Right lobe of liver (tissue), 4 donors: Measurements from ENCODE around the gene EMILIN3.

Experiments used
- CTCF ChIP-seq, 4 donors: fragments of 200-600 bp in 3 of 4; fragments of 450-650 bp in 1 of 4; IDR thresholded peaks; one replicate each; pipeline versions ENCODE4 v1.5.1 to v1.8.0; 2016 to 2022; ENCODE audit warnings: antibody characterized with exemption in 4 of 4, mild to moderate bottlenecking in 2 of 4
- POLR2A ChIP-seq: fragments of 450-650 bp; IDR thresholded peaks from one replicate; pipeline ENCODE4 v1.6.1; 2017; ENCODE audit warnings: antibody characterized with exemption, mild to moderate bottlenecking
- donor health status: DM: no; HTN: no; CAD: no.
- donor health status: DM: no; HTN: no; CAD: no.
- donor health status: DM: no; HTN: yes; CAD: no.

GRCh38 chr20:41342474-41343464 lies 23.8 kb downstream of the EMILIN3 start:
- TF ChIP-seq CTCF (IDR thresholded peaks at IDR 0.05) (no peak), POLR2A (no peak)
